ENCODE results near the gene GMIP. TPM values are rescaled to one million over a fixed set of nuclear protein-coding genes. Genes with fewer than 3 reads are reported as not detected.
"Not testable (repeated sequence)": the region's sequence is repeated elsewhere in the genome, so short reads cannot be mapped to it uniquely, and the experiment has no call there.

The GMIP gene
- total RNA-seq, 1 donor from 2014 or later = 4.2 TPM

- DNase-seq (no peak), ATAC-seq (no peak)
- intact Hi-C loops (cut with micrococcal nuclease) = no loop called here
Observed at GRCh38 chr19:19619181-19619848, 24.1 kb downstream of the GMIP start.

- DNase-seq (peak; percentile 93), ATAC-seq (peak; percentile 97)
- intact Hi-C loops (cut with micrococcal nuclease) = no loop called here
Observed at GRCh38 chr19:19618219-19619051, 25.0 kb downstream of the GMIP start, which contains the start of gene PBX4. TSS of gene PBX4 (minus strand) at chr19:19618687. CDS start at chr19:19618629, 58 bp downstream.

GRCh38 chr19:19615086-19615485, 28.4 kb downstream of the GMIP start:
- DNase-seq (no peak), ATAC-seq (no peak)
- intact Hi-C loops (cut with micrococcal nuclease) = no loop called here

GRCh38 chr19:19613506-19613905, 30.0 kb downstream of the GMIP start:
- intact Hi-C loops (cut with micrococcal nuclease) = no loop called here
- no peak for DNase-seq
- no peak for ATAC-seq

- no peak for DNase-seq
- intact Hi-C loops (cut with micrococcal nuclease) = no loop called here
Observed at GRCh38 chr19:19610376-19611202, 32.9 kb downstream of the GMIP start.

GRCh38 chr19:19606686-19607085, 36.8 kb downstream of the GMIP start:
- DNase-seq; ATAC-seq; intact Hi-C loops (cut with micrococcal nuclease): not testable (repeated sequence)

More at GRCh38 chr19:19610376-19611202, 32.9 kb downstream of the GMIP start:
- ATAC-seq = no peak

- intact Hi-C loops (cut with micrococcal nuclease) = no loop called here
- ATAC-seq (no peak), DNase-seq (no peak)
Observed at GRCh38 chr19:19606021-19606420, 37.4 kb downstream of the GMIP start.

- intact Hi-C loops (cut with micrococcal nuclease) = no loop called here
- ATAC-seq (no peak), DNase-seq (no peak)
Observed at GRCh38 chr19:19602713-19603324, 40.6 kb downstream of the GMIP start.

- ATAC-seq (no peak), DNase-seq (no peak)
- intact Hi-C loops (cut with micrococcal nuclease) = no loop called here
Observed at GRCh38 chr19:19602136-19602712, 41.2 kb downstream of the GMIP start.

GRCh38 chr19:19600793-19601330, 42.6 kb downstream of the GMIP start:
- ATAC-seq (no peak), DNase-seq (no peak)
- intact Hi-C loops (cut with micrococcal nuclease) = no loop called here

GRCh38 chr19:19598728-19599451, 44.6 kb downstream of the GMIP start:
- intact Hi-C loops (cut with micrococcal nuclease); ATAC-seq; DNase-seq: not testable (repeated sequence)

- ATAC-seq (no peak), DNase-seq (no peak)
- intact Hi-C loops (cut with micrococcal nuclease) = no loop called here
Observed at GRCh38 chr19:19597809-19598306, 45.6 kb downstream of the GMIP start.

GRCh38 chr19:19595171-19595701, 48.2 kb downstream of the GMIP start:
- ATAC-seq = no peak
- DNase-seq = no peak
- intact Hi-C loops (cut with micrococcal nuclease) = no loop called here

GRCh38 chr19:19594381-19594780, 49.1 kb downstream of the GMIP start:
- intact Hi-C loops (cut with micrococcal nuclease) = no loop called here
- DNase-seq = no peak

GRCh38 chr19:19592690-19593089, 50.8 kb downstream of the GMIP start:
- intact Hi-C loops (cut with micrococcal nuclease) = no loop called here
- no peak for DNase-seq
- no peak for ATAC-seq

More at GRCh38 chr19:19594381-19594780, 49.1 kb downstream of the GMIP start:
- no peak for ATAC-seq

GRCh38 chr19:19591133-19591825, 52.2 kb downstream of the GMIP start:
- no peak for DNase-seq

GRCh38 chr19:19588546-19588945, 54.9 kb downstream of the GMIP start:
- intact Hi-C loops (cut with micrococcal nuclease) = no loop called here
- ATAC-seq (no peak), DNase-seq (no peak)

More at GRCh38 chr19:19591133-19591825, 52.2 kb downstream of the GMIP start:
- ATAC-seq = no peak
- intact Hi-C loops (cut with micrococcal nuclease) = no loop called here

Measured in left ventricle myocardium superior (tissue), 1 donor.